Stimulated activated CD8-positive, alpha-beta memory T cell treated with anti-CD3 and anti-CD28 coated beads, Interleukin-15, amount 100 ng/mL, for 48 hours (primary cell): ENCODE data around the gene F8.
"Not testable (repeated sequence)": the region's sequence is repeated elsewhere in the genome, so short reads cannot be mapped to it uniquely, and the experiment has no call there.

Experiments
- DNase-seq, 2 donors: peaks; one replicate each; pipeline ENCODE4 v3.0.0-alpha.2; 2020; ENCODE audit warnings: low read depth in 2 of 2

Gene F8

DNA sequence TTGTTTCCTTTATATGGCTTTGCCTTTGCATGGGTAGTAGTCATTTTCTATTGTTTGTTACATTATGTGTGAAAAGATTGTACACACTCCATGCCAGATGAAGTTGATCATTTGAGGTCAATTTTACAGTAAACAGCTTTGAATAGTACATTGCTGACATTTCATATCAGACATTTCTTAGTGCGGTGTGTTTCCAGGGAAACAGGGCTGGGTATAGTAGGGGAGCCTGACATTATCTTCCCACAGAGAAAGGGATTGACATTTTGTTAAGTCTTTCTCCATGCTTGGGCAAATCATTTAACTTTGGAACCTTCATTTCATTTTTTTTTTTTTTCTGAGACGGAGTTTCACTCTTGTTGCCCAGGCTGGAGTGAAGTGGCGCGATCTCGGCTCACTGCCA lies 9.1 kb upstream of the F8 start:
- DNase-seq, result no peak

DNA sequence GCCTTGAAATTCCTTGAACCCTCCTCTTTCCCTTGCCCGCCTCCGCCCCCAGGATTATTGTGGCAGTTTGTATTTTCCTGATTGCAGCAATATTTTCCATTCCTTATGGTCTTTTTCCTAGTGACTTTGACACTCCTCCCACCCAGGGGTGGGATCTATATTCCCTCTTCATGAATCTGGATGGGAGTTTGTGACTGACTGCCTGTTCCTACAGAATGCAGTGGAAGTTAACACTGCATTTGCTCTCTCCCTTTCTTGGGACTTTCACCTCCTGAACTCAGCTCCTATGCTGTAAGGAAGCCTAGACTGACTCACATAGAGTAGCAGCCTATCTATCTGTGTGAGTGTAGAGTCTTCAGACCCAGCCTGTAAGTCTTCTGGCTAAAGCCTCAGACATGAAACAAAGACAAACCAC lies 6.4 kb upstream of the F8 start:
- no peak for DNase-seq

DNA sequence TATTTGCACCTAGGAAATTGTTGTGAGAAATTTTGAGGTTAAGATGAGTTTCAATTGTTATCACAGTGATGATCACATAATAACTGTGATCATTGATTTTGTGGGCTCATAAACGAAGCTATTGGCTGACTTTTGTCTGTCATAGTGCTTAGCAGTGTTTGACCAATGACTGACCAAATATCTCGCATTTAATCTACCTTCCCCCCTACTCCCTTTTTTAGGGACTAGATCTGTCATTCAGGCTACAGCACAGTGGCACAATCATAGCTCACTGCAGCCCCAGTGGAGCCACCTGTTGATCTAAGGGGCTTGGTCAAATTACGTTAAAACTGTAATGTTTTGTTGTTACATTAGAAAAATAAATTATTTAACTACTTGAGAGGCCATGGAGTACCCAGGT lies 5.6 kb upstream of the F8 start:
- DNase-seq, result no peak

DNA sequence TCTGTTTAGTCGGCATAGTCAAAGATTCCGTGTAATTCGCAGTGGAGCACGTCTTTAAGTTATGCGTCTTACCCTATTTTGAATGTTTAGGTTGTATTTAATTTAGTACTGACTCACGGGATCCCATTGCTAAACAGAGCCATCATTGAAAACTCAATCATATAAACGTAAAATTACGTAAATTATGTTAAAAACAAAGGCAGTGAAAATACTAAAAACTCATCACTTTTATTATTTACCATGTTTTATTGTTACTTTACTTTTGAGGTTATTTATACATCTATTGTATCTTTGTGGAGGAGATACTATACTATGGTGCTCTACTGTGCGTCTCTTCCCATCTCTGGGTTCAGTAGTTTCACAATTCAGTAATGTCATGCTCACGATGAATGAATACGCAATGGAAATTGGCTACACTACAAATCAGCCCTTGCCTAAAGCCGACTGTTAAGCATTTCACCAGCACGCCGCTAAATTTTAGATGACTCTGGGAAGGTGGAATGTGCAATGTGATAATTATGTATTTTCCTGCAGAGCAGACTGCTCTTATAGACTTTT lies 5.1 kb upstream of the F8 start:
- no peak for DNase-seq

DNA sequence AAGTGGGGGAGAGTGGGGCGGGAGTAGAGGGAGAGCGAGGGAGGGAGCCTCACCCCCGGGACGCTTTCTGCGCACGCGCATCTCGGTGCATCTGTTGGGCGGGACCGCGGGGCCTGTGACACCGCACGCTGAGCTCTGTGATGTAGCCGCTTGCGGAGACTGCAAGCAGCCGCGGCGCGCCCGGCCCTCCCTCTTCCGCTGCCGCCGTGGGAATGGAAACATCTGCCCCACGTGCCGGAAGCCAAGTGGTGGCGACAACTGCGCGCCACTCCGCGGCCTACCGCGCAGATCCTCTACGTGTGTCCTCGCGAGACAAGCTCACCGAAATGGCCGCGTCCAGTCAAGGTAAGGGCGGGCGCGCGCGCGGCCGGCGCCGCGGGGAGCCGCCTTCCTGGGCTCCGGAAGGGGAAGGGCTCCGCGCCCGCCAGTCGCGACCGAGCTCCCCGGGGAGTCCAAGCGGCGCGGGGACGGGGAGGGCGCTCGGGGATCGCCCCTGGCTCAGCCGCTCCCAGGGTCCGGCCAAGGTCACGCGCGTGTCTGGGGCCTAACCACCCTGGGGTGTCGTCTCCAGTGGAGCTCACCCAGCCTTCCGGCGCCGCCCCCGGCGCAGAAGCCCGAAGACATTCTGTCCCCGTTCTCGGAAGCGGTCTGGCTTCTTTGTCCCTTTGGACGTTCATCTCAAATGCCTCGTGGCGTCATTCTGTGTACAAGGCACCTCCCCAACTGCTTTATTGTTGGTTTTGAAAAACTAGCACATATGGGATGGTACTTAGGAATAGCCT lies 4.4 kb upstream of the F8 start, which contains the start of gene FUNDC2:
TSS of gene FUNDC2 (plus strand) at position 118 of the 782 bp plus-strand sequence. CDS start at position 213, 95 bp downstream.
- DNase-seq, result peak; percentile 85 to 90

DNA sequence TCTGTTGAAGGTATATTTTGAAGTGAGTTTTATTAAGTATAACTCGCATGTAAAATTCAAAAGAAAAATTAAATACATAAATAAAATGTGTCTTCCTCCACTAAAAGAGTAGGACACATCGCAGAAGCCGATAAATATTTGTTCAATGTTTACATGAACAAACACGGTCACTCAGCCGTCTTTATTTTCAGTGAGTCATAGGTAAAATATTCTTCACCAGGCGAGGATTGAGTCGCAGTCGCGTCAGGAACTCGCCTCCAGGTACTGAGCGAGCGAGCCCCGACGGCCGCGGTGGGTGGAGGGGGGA lies 3.9 kb upstream of the F8 start:
- no peak for DNase-seq

DNA sequence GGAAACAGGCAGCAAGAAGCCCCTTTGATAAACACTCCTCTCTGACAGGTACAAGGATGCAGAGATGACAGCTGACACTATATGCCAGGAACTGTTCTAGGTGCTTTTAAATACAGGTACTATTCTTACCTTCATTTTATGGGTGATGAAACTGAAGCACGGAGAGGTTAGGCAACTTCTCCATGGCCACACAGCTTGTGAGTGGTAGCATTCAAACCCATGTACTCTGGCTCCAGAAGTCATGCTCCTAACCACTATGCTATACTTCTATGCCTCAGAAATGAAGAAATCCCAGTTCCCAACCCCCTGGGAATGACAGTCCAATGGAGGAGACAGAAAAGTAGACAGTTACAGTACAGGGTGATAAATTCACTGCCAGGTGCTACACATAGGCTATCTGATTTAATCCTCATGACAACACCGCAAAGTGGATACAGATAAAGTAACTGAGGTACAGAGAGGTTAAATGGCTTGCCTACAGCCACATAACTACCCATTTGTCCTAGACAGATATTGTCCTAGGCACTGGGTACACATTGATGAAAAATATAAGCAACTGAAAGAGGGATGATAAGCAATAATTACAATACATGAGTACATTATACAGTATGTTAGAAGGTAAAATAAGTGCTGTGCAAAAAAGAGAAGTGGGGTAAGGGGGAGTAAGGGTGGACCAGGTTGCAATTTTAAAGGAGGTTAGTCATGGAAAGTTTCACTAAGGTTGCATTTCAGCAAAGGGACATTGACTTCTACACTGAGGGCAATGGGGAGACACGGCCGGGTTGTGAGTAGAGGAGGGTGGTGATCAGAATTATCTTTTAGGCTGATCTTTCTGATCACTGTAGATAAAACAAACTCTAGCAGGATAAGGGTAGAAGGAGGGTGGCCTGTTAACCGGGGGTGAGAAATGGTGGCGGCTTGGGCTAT lies 1.6 kb upstream of the F8 start:
- no peak for DNase-seq

DNA sequence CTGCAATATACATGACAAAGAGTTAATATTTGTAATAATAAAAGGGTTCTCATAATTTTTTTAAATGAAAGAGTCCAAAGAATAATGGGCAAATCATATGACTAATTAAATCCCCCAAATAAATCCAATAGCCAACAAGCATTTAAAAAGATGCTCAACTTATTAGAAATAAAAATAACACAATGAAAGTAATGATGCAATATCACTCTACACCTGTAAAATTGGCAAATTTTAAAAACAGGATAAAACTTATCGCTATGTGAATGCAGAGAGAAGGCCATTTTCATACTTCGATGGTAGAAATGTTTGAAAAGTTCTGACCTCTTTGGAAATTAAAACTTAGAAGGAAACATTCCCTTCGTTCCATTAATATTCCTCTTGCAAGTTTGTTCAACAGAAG lies 1.9 kb downstream of the F8 start:
- DNase-seq, result no peak

DNA sequence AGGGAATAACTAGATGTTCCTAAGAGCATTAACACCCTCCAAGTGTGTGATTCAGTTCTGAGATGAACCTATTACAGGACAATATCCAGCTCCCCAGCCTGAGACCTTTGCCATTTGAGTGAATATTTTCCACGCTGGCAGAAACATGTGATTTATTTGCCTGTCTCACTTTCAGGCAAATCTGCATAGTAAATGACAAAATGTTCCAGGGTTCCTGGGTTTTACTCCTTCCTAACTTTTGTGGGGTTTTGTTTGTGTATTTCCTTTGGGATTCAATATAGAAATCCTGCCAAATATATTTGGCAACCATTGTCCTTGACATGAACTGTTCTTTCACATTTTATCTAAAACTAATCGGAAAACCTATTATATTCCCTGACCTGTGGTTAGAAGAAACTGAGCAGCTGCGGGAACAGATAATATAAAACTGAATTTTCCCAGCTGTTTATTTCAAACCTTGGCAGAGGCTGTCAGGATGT lies 12.5 kb downstream of the F8 start:
- DNase-seq, result no peak

DNA sequence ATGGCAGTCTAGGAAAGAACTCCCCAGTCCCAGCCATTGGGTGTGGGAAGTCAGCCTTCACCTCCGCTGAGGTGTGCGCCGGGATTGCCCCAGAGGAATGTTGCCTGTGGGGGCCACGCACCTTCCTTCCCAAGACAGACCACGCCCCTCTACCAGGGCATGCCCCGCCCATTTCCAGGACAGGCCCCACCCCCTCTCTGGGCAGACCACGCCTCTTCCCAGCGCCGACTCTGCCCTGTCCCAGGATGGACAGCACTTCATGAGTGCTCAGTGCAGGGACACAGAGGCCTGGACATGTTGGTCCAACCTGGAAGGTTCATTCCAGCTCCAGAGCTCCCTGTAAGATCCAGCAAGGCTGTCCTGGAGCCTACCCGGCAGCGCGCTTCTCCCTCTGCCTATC lies 13.9 kb downstream of the F8 start:
- DNase-seq, result not testable (repeated sequence)

DNA sequence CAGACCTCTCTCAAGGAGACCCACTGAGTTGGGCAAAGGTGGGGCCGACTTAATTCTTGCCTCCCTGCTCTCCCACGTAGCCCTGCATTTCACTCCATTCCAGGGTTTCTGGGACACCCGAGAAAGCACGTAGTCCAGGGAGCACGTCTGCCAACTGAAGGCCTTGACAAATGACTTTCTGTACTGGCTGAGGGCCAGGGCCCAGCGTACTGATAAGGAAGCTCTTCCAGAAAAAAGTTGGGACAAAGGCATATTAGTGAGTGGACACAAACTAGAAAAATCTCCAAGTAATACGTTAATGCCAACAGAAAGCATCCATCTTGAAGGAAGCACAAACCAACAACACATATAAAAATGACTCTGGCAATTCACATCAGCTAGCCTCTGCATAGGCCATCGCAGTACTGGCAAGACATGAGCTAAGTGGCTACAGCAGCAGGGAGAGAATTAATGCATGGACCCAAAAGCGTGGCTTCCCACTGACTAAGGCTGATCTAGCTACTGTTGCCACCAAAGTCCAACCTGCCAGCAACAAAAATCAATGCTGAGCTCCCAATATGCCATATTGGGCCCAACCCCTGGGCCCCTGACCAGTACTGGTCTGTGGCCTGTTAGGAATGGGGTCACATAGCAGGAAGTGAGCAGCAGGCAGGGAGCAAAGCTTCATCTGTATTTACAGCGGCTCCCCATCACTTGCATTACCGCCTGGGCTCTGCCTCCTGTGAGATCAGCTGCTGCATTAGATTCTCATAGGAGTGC lies 15.4 kb downstream of the F8 start:
- DNase-seq, result not testable (repeated sequence)

DNA sequence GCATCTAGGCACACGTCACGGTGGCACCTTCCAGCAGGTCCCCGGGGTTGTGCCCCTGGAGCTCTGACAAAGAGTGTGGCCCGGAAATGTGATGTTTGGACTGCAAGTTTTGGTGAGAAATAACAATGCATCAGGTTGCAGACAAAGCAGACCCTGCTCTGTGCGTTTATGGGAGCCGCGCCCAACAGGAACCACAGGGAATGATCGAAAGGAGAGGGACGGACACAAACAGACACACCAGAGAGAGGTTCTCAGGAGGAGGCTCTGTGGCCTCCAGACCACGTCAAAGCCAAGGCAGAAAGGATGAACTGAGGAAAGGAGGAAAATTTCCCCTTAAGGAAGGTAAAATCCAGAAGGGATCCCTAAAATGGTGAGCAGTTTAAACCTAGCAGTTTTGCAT lies 16.1 kb downstream of the F8 start:
- not testable (repeated sequence) for DNase-seq

DNA sequence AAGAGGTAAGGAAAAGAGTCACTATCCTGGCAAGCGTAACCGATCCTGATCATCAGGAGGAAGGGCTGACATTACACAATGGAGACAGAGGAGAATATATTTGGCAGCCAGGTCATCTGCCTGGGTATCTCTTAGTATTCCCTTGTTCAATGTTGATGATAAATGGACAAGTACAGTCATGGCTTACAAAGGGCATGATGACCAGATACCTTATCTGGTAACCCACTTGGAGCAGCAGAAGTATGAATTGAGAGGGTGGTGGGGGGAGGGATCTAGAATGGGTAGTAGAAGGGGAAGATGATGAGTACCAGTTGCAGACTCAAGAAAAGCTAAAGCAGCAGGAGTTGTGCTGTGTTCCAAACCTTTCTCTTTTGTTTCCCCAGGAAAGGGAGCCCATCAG lies 17.3 kb downstream of the F8 start:
- DNase-seq, result no peak

DNA sequence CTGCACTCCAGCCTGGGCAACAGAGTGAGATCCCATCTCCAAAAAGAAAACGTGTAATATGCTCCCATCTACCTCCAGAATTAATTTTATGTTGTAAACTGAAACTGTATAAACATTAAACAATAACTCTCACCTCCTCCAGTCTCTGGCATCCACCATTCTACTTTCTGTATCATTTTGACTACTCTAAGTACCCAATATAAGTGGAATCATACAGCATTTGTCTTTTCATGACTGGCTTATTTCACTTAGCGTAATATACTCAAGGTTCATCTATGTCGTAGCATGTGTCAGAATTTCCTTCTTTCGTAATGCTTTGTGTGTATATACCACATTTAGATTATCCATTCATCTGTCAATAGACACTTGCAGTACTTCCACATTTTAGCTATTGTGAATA lies 20.6 kb downstream of the F8 start:
- DNase-seq, result no peak

DNA sequence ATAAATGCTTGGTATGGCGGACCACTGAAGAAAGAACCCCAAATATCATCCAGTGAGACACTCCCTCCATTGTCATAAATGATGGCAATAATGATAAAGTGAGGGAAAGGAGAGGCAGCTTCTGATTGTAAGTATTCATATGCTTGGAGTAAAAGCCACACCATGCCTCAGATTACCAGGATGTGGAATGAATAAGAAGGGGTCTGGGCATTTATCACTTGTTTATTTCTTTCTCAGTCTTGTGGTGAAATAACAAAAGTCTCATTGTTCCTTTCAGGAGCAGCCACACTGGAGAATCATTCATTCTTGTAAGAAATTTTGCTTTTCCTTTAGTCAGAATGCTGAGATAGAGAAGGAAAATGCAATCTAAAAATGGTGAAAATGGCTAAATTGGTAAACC lies 21.7 kb downstream of the F8 start:
- DNase-seq, result no peak

DNA sequence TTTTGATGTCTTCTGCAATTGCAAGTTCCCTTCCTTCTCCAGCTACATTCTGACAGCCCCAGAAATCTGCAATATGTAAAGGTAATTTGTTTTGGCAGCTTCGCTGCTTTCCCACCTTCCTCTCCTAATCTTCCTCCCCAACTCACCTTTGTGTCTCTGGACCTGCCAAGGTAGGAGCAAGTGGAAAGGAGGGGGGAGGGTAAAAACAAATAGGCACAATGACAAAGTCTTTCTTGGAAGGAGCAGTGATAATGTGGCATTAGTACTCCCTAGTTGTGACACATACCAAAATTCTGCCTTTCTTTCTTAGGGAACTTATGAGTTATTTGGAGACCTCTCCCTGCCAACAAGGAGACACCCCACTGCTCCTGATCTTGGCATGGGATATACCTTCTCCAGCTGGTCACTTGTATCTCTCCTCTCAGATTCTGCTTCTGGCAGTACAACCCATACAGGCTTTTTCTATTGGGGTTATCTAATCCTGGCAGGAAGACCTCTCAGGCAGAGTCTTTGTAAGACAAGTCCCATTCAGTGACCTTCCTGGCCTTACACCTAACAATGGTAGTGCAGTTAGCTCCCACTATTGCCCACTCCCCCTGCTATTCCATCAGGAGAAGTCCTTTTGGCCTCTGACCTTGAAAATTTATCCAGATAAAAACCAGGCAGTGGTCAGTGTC lies 24.2 kb downstream of the F8 start:
- no peak for DNase-seq

DNA sequence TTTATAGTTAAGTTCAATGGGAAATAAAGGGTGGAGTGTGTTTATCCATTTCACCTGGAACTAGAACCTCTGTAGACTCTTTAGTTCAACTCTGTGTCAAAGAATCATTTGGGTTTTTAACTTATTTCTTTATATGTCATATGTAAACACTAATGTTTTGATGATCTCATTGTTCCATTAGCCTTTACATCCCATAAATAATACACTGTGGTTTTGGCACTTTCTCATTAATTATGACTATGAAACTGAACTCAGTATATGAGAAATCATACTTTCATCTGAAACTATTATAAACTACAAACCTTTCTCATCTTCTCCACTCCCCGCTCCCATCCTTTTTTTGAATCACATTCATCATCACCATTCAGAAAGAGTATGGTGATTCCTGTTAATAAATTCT lies 31.0 kb downstream of the F8 start:
- no peak for DNase-seq

DNA sequence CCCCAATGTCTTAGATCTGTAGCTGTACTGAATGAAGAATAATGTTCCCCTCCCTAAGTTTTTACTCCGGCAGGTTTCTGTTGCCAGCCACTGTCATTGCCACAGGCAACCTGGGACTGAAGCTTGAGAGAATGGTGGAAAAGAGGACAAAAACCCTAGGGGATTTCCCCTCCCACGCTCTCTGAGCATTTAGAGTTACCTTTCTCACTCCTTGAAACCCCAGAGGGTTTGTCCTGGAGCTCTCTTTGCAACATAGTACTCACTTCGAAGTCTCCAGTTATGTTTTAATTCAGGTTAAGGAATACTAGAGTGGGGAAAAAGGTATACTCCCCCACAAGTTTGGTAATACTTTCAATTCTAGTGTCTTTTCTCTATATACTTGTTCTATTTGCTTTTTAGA lies 31.5 kb downstream of the F8 start:
- no peak for DNase-seq

DNA sequence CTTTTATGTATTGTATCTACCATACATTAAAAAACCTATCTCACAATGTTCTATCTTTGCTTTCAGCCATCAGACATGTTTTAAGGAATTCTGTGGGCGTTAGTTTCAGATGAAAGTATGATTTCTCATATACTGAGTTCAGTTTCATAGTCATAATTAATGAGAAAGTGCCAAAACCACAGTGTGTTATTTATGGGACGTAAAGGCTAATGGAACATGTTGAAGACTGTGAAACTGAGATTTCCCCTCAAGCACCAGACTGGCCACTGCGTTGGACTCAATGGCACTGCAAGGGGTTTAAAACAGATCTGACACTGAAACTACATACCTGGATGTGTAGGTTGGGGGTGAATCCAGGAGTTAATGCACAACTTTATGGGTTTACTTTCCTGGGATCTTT lies 32.0 kb downstream of the F8 start:
- no peak for DNase-seq

DNA sequence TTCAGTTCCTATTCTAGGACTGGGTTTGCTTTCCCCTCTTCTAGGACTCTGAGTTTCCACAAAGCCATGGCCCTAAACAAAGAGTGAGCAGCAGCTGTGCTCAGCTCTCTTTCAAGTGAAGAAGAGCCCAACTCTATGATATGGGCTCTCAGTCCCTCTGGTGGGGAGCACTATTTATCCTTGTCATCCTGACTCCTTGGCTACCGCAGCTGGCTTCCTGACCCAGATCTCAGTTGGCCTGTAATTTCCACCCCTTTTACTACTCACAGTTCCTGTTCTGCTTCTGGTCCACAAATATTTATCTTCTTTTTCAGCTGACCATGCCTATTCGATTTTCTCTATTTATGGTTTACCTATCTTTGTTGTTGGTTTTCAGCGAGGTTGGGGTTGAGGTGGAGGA lies 33.8 kb downstream of the F8 start:
- DNase-seq, result no peak

DNA sequence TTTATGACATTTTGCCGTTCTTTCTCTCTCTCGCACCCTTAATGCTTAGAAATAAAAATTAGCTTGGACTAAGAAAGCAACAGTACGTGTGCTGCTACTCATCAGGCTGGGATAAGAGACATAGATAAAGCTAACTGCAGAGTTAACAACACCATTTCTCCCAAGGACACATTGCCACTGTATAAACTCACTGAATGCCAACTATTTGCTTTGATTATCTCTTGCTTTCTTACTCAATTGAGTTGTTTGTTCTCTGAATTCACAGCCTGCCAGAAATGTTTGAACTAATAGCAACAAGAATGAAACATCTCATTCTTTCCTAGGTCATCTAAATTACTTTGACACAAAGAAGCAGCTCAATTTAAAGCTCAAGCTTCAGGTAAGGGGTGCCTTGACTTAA lies 34.6 kb downstream of the F8 start:
- no peak for DNase-seq
